Activated effector memory CD4-positive, alpha-beta T cell treated with anti-CD3 and anti-CD28 coated beads, Interleukin-2, amount 50 U/mL, for 16 hours (primary cell): Measurements from ENCODE around the gene LAMP2.
A peak's percentile ranks its signal among the peaks of the same experiment; 100 is the strongest.
"Not testable (repeated sequence)": the region's sequence is repeated elsewhere in the genome, so short reads cannot be mapped to it uniquely, and the experiment has no call there.

Experiments
- DNase-seq: peaks from one replicate; pipeline ENCODE4 v3.0.0-alpha.2; 2020

LAMP2 gene

GRCh38 chrX:120468825-120469525, at the start of gene LAMP2:
Gene LAMP2, minus strand, starts transcription at chrX:120469296. Its CDS starts 127 bp downstream, at chrX:120469169.
- DNase-seq, result peak; percentile 93

GRCh38 chrX:120517936-120518335, 48.8 kb upstream of the LAMP2 start:
- no peak for DNase-seq

- no peak for DNase-seq
These were observed 45.1 kb upstream of the LAMP2 start for GRCh38 chrX:120514236-120514635.

GRCh38 chrX:120512627-120513026, 43.5 kb upstream of the LAMP2 start:
- no peak for DNase-seq

- DNase-seq, result no peak
These were observed 43.1 kb upstream of the LAMP2 start for GRCh38 chrX:120512222-120512621.

- DNase-seq, result no peak
These were observed 35.5 kb upstream of the LAMP2 start for GRCh38 chrX:120504569-120504968.

- DNase-seq, result no peak
These were observed 30.4 kb upstream of the LAMP2 start for GRCh38 chrX:120499301-120500072.

- DNase-seq, result not testable (repeated sequence)
These were observed 21.0 kb upstream of the LAMP2 start for GRCh38 chrX:120490119-120490518.

- DNase-seq, result no peak
These were observed 17.7 kb upstream of the LAMP2 start for GRCh38 chrX:120486786-120487185.

- DNase-seq, result peak; percentile 84
These were observed 16.8 kb upstream of the LAMP2 start for GRCh38 chrX:120485638-120486520.

- no peak for DNase-seq
These were observed 16.2 kb upstream of the LAMP2 start for GRCh38 chrX:120485315-120485637.

GRCh38 chrX:120477453-120477852, 8.4 kb upstream of the LAMP2 start:
- no peak for DNase-seq

- DNase-seq, result no peak
These were observed 7.6 kb upstream of the LAMP2 start for GRCh38 chrX:120476714-120477113.

GRCh38 chrX:120475447-120475846, 6.4 kb upstream of the LAMP2 start:
- DNase-seq, result not testable (repeated sequence)

GRCh38 chrX:120474085-120474484, 5.0 kb upstream of the LAMP2 start:
- DNase-seq, result no peak

GRCh38 chrX:120469657-120470056, 561 bp upstream of the LAMP2 start:
- not testable (repeated sequence) for DNase-seq

- DNase-seq, result no peak
These were observed 644 bp downstream of the LAMP2 start for GRCh38 chrX:120468479-120468824.

- DNase-seq, result no peak
These were observed 1.0 kb downstream of the LAMP2 start for GRCh38 chrX:120468071-120468470.

- no peak for DNase-seq
These were observed 4.7 kb downstream of the LAMP2 start for GRCh38 chrX:120464411-120464810.

GRCh38 chrX:120463241-120463640, 5.9 kb downstream of the LAMP2 start:
- no peak for DNase-seq

- DNase-seq, result no peak
These were observed 6.7 kb downstream of the LAMP2 start for GRCh38 chrX:120462370-120462769.

GRCh38 chrX:120459309-120459708, 9.8 kb downstream of the LAMP2 start:
- DNase-seq, result no peak

GRCh38 chrX:120457766-120458180, 11.3 kb downstream of the LAMP2 start:
- DNase-seq, result no peak

- DNase-seq, result no peak
These were observed 12.1 kb downstream of the LAMP2 start for GRCh38 chrX:120456973-120457372.
